ENCODE measurements around the gene MEF2A.

DNA sequence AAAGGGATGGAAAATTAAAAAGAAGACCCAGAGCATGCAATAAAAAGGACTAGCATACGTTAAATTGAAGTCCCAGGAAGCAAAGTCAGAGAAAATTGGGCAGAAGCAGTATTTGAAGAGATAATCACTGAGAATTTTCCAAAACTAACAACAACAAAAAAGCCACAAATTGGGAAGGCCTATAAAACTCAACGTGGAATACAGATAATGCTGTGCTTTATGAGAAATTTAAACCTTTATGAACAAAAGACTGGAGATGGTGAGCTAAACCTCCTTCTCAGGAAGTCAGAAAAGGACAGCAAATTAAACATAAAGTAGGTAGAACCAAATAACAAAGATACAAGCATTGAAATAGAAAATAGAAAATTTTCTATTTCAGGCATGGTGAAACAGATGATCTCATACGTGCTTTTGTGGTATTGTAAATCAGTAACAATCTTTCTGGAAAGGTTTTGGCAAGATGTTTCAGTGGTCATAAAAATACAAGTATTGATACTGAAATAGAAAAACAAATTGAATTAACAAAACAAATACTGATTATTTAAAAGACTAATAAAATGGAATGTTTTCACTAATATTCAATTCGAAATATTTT, 111.9 kb downstream of the MEF2A start:
- no peak for TF ChIP-seq POLR2A (IDR thresholded peaks at IDR 0.05; ENCODE audit: low read length)
- TF ChIP-seq GATA1 (IDR thresholded peaks at IDR 0.05; ENCODE audit: low read depth, low read length) = no peak

Data from erythroblast (primary cell).